ENCODE measurements around the gene OR1F1.

GRCh38 chr16:3158026-3158509 is 29.9 kb upstream of the OR1F1 start:
- TF ChIP-seq CTCF (IDR thresholded peaks at IDR 0.05; ENCODE audit: insufficient read depth, low read length, poor library complexity, severe bottlenecking) (no peak), EZH2phosphoT487 (conservative IDR thresholded peaks at IDR 0.05; ENCODE audit: low read length) (0 out of 2 replicates have a peak, but pooled peaks have one; percentile 62)

Data from SU-DHL-6 (cell line).